Stimulated activated CD4-positive, alpha-beta T cell treated with anti-CD3 and anti-CD28 coated beads, Interleukin-1b, Interleukin-23, amount 100 ng/mL, for 48 hours (primary cell): ENCODE results near the gene PLCXD3.

Source experiments
- DNase-seq: peaks from one replicate; pipeline ENCODE4 v3.0.0-alpha.2; 2020

The PLCXD3 gene

GRCh38 chr5:41277476-41278245 lies 232.7 kb downstream of the PLCXD3 start:
- no peak for DNase-seq

DNA sequence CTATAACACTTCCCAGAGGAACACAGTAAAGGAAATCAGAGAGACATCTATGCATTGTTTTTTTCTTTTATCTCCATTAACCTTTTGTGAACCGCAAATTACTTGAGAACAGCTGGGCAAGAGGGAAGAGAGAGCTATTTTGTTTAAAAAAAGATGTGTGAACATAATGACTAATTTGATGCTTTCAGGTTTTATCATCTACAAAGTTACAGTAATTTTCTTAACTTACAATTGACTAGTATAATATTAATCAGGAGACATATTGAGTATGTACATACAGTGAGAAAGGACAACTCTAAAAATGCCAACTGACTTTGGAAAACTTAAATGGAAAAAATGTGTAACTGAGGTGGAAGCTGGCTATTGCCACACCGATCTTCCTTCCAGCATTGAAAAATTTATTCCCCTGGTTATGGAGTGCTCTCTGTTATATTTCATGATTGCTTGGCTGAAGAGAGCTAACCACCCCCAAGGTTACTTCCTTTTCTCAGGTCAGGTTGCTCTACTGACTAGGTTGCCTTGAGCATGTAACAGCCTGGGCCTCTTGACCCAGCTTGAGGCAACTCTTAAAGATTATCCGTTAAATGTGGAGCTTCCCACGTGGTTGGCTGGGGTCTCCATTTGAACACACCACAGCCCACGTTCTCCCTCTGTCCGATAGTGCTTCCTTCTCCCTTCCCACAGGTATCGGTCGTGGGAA lies 234.4 kb downstream of the PLCXD3 start:
- no peak for DNase-seq

DNA sequence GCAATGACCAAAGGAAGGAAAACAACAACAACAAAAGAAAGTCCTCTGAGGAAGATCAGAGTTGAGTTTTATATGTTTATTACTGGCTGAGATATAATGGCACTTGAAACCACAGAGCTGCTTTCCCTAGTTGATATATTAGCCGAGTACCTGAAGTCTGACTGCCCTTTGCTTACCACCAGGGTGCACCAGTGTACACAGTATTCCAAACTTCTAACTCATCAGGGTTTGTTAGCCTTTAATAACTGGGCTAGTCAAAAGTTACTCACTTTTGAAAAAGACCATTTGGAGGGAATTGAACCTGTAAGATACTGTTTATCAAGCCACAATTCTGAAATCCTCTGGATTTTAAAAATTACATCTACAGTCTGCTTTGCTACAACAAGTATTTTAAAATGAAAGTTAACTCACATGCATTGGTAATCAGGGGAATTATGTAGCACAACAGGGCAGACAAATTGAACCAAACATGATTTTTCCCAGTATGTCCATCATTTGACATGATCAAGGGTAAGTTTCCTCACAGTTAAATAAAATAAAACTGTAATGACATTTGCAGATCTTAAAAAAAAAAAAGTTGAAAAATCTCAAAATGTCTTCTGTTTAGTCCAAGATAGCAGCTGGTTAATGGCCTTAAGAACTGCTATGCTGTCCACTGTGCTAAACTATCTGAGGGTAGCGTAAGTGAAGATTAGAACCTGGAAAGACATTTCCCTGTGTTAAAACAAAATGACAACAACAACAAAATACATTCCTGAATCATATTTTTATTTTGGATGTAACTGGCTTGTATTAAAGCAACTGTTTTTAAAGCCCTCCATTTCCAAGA lies 239.8 kb downstream of the PLCXD3 start:
- DNase-seq: no peak

DNA sequence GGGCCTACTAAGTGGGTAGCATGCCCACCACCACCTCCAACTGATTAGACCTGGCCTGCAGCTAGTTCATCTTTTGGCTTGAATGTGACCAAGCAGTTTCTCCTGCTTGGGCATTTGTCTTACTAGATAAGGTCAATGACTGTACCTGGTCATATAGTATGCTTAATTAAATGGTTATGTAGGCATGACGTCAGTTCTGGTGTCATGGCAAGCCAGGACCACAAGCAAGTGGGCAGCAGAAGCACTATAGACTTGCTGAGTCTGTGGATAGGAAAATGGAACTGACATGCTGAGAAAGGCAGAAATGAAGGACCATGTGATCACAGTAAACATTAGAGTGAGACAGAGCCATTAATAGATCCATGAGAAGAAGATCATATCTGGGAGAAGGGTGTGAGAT lies 241.5 kb downstream of the PLCXD3 start:
- no peak for DNase-seq

- DNase-seq: no peak
Measured at GRCh38 chr5:41266377-41266776, 244.0 kb downstream of the PLCXD3 start.

DNA sequence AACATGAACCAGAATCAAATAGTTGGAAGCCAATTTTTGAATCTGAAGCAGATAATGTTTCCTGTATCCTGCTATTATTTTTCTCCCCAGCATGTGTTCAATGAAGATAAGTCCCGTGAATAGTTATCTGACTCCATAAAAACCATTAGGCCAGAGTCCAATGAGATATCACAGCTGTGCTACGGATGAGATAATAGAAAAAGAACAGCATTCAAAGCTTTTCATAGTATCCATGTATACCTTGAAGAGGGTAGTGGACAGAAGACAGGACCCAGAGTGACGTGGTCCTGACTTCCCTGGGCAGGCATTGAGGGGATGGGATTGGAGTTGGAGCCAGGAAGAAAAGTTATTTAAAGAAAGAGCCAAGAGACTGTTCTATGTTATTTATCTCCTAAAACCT lies 246.4 kb downstream of the PLCXD3 start:
- DNase-seq: no peak

- no peak for DNase-seq
Measured at GRCh38 chr5:41263335-41263734, 247.1 kb downstream of the PLCXD3 start.
